Kidney epithelial cell (primary cell): ENCODE data around the gene TRIM29. TPM values are rescaled to one million over a fixed set of nuclear protein-coding genes. Genes with fewer than 3 reads are reported as not detected.

ENCODE experiments used
- DNase-seq: peaks from one replicate; pipeline ENCODE4 v3.0.0-alpha.2; 2010; ENCODE audit warnings: low read depth
- H3K27me3 ChIP-seq: 2 replicates; pipeline ENCODE4 v1.6.0; 2011; ENCODE audit warnings: low read length; ENCODE audit not compliant: control insufficient read depth, insufficient read depth
- H3K36me3 ChIP-seq: 2 replicates; pipeline ENCODE4 v1.5.1; 2011; ENCODE audit warnings: low read length; ENCODE audit not compliant: control insufficient read depth, insufficient read depth
- H3K4me3 ChIP-seq: 2 replicates; pipeline ENCODE4 v1.5.1; 2011; ENCODE audit warnings: low read depth, mild to moderate bottlenecking, control low read depth, low read length
- CTCF ChIP-seq: IDR thresholded peaks from 2 replicates; pipeline ENCODE4 v1.5.1; 2011; ENCODE audit warnings: mild to moderate bottlenecking, moderate library complexity, low read length, control low read depth, inconsistent platforms; ENCODE audit not compliant: insufficient read depth, poor library complexity, severe bottlenecking
- total RNA-seq: library from RNA; depleted of rRNA; stranded (reverse); fragments of >200 nt; gene quantifications from 2 replicates; pipeline ENCODE4 v1.2.3, GENCODE V29; 2015

The TRIM29 gene
- total RNA-seq, 1 donor from 2014 or later, result 0.29 TPM

DNA sequence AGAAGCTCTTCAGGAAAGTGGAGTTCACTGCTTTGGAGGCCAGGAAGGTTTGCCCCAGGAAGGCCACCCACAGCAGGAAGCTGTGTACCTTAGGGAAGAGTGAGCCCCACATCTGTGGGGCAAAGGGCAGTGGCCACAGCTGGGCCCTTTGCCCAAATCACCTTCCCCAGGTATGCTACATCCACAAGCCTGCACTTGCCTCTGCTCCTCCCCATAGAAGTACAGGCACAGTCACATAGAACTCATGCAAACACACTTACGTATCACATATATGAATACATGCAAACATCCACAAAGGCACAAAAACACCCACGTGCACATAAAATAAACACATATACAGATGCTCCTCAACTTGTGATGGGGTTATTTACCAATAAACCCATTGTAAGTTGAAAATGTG lies 2.1 kb downstream of the TRIM29 start:
- Histone ChIP-seq H3K4me3 (no peak overlapping the region), H3K27me3 (peaks cover 17% of the 10 kb centered on the region), H3K36me3 (no peaks in the 10 kb centered on the region)
- no peak for TF ChIP-seq CTCF
- DNase-seq, result no peak

DNA sequence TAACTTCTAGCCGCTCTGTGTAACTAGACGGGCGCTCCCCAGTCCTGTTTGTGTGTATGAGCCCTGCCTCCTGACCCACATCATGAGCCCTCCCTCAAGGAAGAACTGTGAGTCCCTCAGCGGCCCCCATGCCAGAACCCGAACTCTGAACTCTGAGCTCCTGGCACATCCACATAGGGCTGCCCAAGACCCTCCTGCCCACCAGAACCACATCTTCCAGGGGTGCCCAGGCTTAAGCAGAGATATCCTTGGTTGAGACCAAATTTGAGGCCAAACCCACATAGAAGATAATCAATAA lies 3.0 kb downstream of the TRIM29 start:
- TF ChIP-seq CTCF, result no peak
- Histone ChIP-seq H3K27me3 (peaks cover 17% of the 10 kb centered on the region), H3K36me3 (no peaks in the 10 kb centered on the region), H3K4me3 (no peak overlapping the region)
- DNase-seq, result no peak

DNA sequence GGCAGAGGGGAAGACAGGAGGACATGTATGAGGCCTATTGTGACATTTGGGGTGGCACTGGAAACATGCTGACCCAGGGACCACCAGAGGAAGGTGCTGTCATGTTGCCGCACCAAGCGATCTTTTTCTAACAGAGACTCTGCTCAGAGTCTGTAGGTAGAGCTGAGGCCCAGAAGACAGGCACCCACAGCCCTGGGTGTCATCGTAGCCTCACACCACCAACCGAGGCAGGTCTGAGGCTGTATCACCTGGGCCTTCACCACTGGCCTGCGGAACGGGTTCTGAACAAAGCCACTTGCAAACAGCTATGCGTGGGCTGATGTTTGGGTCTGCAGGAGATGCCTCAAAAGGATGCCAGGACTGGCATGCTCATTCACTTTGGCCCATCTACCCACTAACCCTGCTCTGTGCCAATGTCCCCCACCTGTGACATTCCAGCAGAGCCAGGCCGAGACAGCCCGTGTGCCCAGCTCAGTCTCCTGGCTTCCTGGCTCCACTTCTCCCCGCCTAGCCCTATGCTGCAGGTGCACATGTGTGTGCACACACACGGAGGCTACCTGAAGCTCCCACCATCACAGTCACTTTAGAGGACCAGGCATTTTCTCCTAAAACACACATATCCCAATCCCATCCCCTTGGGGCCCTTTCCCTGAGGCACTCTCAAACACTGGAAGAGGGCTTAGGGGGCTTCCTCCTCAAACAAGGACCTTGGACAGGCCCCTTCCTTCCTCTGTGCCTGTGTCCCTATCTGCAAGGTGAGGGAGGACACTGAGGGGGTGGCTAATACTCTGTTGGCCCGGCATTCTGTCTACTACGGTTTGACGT lies 3.6 kb downstream of the TRIM29 start:
- no peaks in the 10 kb centered on the region for H3K36me3 ChIP-seq
- DNase-seq, result no peak
- H3K27me3 ChIP-seq, result peaks cover 16% of the 10 kb centered on the region
- no peak for TF ChIP-seq CTCF
- H3K4me3 ChIP-seq, result no peak overlapping the region

DNA sequence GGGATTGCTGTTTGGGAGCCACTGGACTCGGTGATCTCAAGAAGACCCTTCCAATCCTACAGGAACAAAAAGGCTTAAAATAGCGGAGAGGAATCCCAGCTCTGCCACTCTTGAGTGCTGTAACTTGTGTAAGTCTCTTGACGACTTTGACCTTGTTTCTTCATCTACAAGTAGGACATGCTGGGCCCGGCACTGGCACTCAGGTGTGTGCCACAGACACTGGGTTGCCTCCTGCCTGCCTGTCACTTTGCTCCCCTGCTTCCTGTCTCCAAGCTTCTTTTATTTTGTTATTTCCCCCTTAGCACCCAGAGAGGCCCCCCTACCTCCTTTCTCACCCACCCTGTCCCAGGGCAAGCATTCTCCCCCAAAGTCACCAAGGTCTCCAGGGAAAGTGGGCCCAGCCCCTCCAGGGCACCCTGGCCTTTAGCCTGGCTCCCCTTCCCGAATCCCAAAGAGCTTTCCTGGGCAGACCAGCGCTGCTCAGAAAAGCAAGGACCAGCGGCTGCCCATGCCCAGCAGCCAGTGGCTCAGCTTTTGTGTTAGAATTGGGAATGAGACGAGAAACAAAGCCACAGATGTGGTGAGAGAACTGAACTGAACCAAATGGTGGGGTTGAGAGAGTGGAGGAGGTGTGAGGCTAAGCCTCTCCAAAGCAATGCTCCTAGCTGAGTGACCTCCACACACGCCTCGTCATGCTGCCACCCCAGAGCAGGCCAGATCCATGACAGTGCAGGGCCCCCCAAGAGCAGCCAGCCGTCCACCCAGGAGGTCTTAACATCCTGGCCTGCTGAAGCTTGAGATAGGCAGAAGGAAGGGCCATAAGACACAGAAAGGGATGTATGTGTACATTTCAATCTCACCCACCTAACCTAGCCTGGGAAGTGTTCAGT lies 4.5 kb downstream of the TRIM29 start:
- no peak for DNase-seq
- peaks cover 13% of the 10 kb centered on the region for H3K27me3 ChIP-seq
- H3K4me3 ChIP-seq, result no peak overlapping the region
- no peak for TF ChIP-seq CTCF
- no peaks in the 10 kb centered on the region for H3K36me3 ChIP-seq

DNA sequence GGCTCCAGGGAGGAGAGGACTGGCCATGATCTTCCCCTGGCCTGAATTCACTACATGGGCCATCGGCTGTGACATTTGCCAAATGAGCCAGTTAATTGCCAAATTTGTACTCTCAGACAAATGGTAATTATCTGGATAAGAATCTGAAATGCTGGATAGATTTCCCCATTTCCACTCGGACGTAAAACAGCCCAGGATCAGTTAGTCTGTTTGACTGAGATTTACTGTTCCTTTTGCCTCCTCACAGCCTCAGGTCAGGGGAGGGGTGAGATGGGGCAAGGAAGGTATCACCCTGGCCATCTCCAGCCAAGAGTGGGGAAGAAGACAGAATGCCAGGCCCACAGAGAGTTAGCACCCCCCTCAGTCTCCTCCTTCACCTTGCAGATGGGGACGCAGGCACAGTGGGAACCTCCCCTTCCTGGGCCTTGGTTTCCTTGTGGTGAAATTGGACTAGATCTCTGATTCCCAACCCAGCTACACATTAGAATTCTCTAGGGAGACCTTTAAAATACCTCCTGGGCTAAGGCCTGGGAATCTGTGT lies 5.2 kb downstream of the TRIM29 start:
- no peaks in the 10 kb centered on the region for H3K36me3 ChIP-seq
- no peak for DNase-seq
- H3K4me3 ChIP-seq, result no peak overlapping the region
- peaks cover 15% of the 10 kb centered on the region for H3K27me3 ChIP-seq
- TF ChIP-seq CTCF, result no peak
